ENCODE data around the gene TCF15. TPM values are rescaled to one million over a fixed set of nuclear protein-coding genes. Genes with fewer than 3 reads are reported as not detected.

TCF15 gene
- total and polyA plus RNA-seq, 2 of the 13 experiments (the other 11 are each of a cell fraction or from before 2014, with no cell fraction given), result not detected

- ChIA-PET POLR2A (interaction anchor here (0.9 to 2.6 kb wide), 14 partner anchors 14 to 299 kb away, joined by 3 to 19 read pairs (median 5); partner anchors contain the start of genes CSNK2A1, NRSN2, RBCK1 and SCRT2), CTCF (ENCODE audit: low intra/inter-chr PET ratio, low total read pairs) (interaction anchor here (2.2 to 3.0 kb wide), 2 partner anchors 21 to 85 kb away, joined by 12 to 36 read pairs; no protein-coding TSS in a partner anchor)
- 27% methylated on average over 10 of the region's 10 CpGs for WGBS (ENCODE audit: low lambda C conversion rate)
- peaks cover 11 to 34% of the 10 kb centered on the region in 2 experiments for H3K36me3 ChIP-seq (replicated peaks in 1 of 2; ENCODE audit: control insufficient read depth in 1 of 2, insufficient read depth in 2 of 2, low read length in 2 of 2)
- in situ Hi-C loops (cut with HindIII; ENCODE audit: extremely low pct_ligation_motif_present, low pct_unique_long_range_greater_than_20kb) (loop anchor here (5.0 to 10.0 kb wide), 2 partner anchors 84 to 291 kb away; no protein-coding TSS in a partner anchor), intact Hi-C loops (cut with micrococcal nuclease; ENCODE audit: unreplicated experiment) (loop anchor here (5.0 kb wide), 2 partner anchors 104 to 284 kb away; partner anchors contain the start of gene CSNK2A1)
- ATAC-seq (peak; percentile 9), DNase-seq (ENCODE audit: low spot score) (peak; percentile 84), FAIRE-seq (peak; percentile 63)
- no peaks in the 10 kb centered on the region for H3K9me3 ChIP-seq (ENCODE audit: low read length)
- peaks cover 7% of the 10 kb centered on the region for H4K20me1 ChIP-seq (ENCODE audit: insufficient read depth, low read length)
- H3K4me1 ChIP-seq (ENCODE audit: insufficient read depth, low read length), result peaks cover 47% of the 10 kb centered on the region
- H3K27ac ChIP-seq (ENCODE audit: extremely low read length, insufficient read depth, low read length), result peak overlapping the region; percentile 86
- BruUV-seq (replicated peaks), result no TSS peak
- no peak overlapping the region for H2AFZ ChIP-seq (ENCODE audit: low read length)
- peak overlapping the region; percentile 67 for H3K9ac ChIP-seq (ENCODE audit: insufficient read depth, low read depth, low read length)
- H3K4me2 ChIP-seq (ENCODE audit: low read depth, low read length), result peak overlapping the region; percentile 99
- no peaks in the 10 kb centered on the region for H3K79me2 ChIP-seq (ENCODE audit: insufficient read depth, low read length)
- peak overlapping the region; percentile 15 to 71 (median 58); a peak in 5 of 6 replicates for H3K4me3 ChIP-seq (replicated peaks in 1 of 3; ENCODE audit: insufficient read depth in 1 of 3, low read depth in 2 of 3, low read length in 3 of 3)
- H3K27me3 ChIP-seq (ENCODE audit: control insufficient read depth in 1 of 2, insufficient read depth in 2 of 2, low read length in 2 of 2), result no peaks in the 10 kb centered on the region
- TF ChIP-seq TCF7 (IDR thresholded peaks at IDR 0.05; ENCODE audit: low read depth) (0 out of 2 replicates have a peak, but pooled peaks have one; percentile 3), SATB2 (CRISPR knock-in tag; IDR thresholded peaks at IDR 0.05) (no peak), NFE2 (CRISPR knock-in tag; IDR thresholded peaks at IDR 0.05) (no peak), FOXA3 (CRISPR knock-in tag; IDR thresholded peaks at IDR 0.05) (peak; percentile 18; the same call in 1 of the 2 replicates), ATF7 (IDR thresholded peaks at IDR 0.05) (no peak; the same call in 1 of the 2 replicates), ATF7 (CRISPR knock-in tag; IDR thresholded peaks at IDR 0.05) (0 out of 2 replicates have a peak, but pooled peaks have one; percentile 6), SKI (IDR thresholded peaks at IDR 0.05; ENCODE audit: partially characterized antibody) (peak; percentile 57), NFIC (IDR thresholded peaks at IDR 0.05; ENCODE audit: low read length) (0 out of 2 replicates have a peak, but pooled peaks have one; percentile 10), FOSL2 (CRISPR knock-in tag; IDR thresholded peaks at IDR 0.05) (peak; percentile 96), PITX1 (CRISPR knock-in tag; IDR thresholded peaks at IDR 0.05) (peak; percentile 88), PRDM15 (CRISPR knock-in tag; IDR thresholded peaks at IDR 0.05) (no peak), FOXO1 (CRISPR knock-in tag; IDR thresholded peaks at IDR 0.05) (peak; percentile 17; the same call in 1 of the 2 replicates), USF2 (IDR thresholded peaks at IDR 0.05; ENCODE audit: low read depth, low read length) (no peak), USF2 (CRISPR knock-in tag; IDR thresholded peaks at IDR 0.05; ENCODE audit: borderline replicate concordance) (0 out of 2 replicates have a peak, but pooled peaks have one; percentile 0), GATA4 (IDR thresholded peaks at IDR 0.05; ENCODE audit: borderline replicate concordance, low read depth) (no peak), RFXAP (CRISPR knock-in tag; IDR thresholded peaks at IDR 0.05; ENCODE audit: borderline replicate concordance) (peak; percentile 9; the same call in 1 of the 2 replicates), YEATS2 (CRISPR knock-in tag; IDR thresholded peaks at IDR 0.05; ENCODE audit: borderline replicate concordance) (no peak), HNRNPL (IDR thresholded peaks at IDR 0.05; ENCODE audit: low read depth, low read length) (0 out of 2 replicates have a peak, but pooled peaks have one; percentile 75)
Measured at GRCh38 chr20:646107-646867, 36.2 kb upstream of the TCF15 start.

All from HepG2 (cell line).